Activated T-helper 1 cell treated with anti-CD3 and anti-CD28 coated beads, Interleukin-12 subunit alpha, Interleukin-12 subunit beta, Interleukin-2, Interleukin-4 antibody, amounts not matched to agents 30 ng/mL and 10 ng/mL and 1 ng/mL, durations not matched to agents 14 hours and 24 hours and 36 hours (primary cell): Measurements from ENCODE around the gene LRWD1. TPM values are rescaled to one million over a fixed set of nuclear protein-coding genes. Genes with fewer than 3 reads are reported as not detected.
"Not testable (repeated sequence)": the region's sequence is repeated elsewhere in the genome, so short reads cannot be mapped to it uniquely, and the experiment has no call there.

ENCODE experiments used
- DNase-seq: peaks from one replicate; pipeline ENCODE4 v3.0.0; 2021; ENCODE audit warnings: low spot score
- H3K27ac Mint-ChIP-seq: one replicate; pipeline ENCODE4 v1.8.0; 2021; ENCODE audit warnings: mild to moderate bottlenecking, mixed read lengths
- H3K27me3 Mint-ChIP-seq: one replicate; pipeline ENCODE4 v1.8.0; 2022; ENCODE audit warnings: mild to moderate bottlenecking, moderate library complexity, mixed read lengths; ENCODE audit not compliant: insufficient read depth
- H3K36me3 Mint-ChIP-seq: one replicate; pipeline ENCODE4 v1.8.0; 2021; ENCODE audit warnings: low read depth, mixed read lengths
- H3K4me1 Mint-ChIP-seq: one replicate; pipeline ENCODE4 v1.8.0; 2021; ENCODE audit warnings: low read depth, mixed read lengths
- H3K4me3 Mint-ChIP-seq: one replicate; pipeline ENCODE4 v1.8.0; 2021; ENCODE audit warnings: mild to moderate bottlenecking, moderate library complexity, mixed read lengths
- H3K9me3 Mint-ChIP-seq: one replicate; pipeline ENCODE4 v1.8.0; 2021; ENCODE audit warnings: mixed read lengths
- intact Hi-C: fragments of 100-400 bp; cut with micrococcal nuclease; formaldehyde crosslinking; loops from one replicate; pipeline ENCODE4 v1.15.1; 2024
- total RNA-seq: library from RNA; stranded (reverse); gene quantifications from 2 replicates; pipeline ENCODE4 v1.2.3, GENCODE V29; 2022

Gene LRWD1
- total RNA-seq, 1 donor from 2014 or later: 36.3 TPM

DNA sequence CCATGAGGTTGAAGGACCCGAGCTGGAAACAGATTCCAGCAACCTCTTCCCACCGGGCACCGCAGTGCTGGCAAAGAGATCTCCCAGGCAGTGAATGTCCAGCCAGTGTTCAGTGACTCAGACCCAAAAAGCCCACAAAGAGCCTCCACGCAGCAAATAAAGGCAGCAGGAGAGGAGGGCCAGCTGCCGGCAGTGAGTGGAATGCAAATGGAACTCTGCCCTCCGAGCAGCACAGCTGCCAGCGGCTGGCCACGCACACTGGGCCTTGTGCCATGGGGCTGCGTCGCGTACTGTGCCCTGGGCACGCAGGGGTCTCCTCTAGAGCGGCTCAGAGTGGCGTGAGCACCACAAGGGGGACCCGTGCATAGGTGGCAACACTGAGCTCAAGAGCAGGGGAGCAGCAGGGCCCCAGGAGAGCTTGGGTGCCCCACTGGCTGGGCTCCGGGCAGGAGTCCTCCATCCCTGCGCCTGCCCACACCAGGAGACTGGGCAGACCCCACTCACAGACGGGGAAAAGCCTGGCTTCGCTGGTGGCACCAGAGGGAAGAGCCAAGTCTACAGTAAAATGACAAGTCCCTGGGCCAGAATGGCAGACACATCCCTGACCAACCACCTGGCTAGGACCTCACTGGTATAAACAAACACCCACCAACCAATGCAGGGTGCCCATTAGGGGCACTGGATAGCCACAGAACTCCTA, 10.1 kb downstream of the LRWD1 start:
- H3K4me1 Mint-ChIP-seq, H3K9me3 Mint-ChIP-seq, H3K4me3 Mint-ChIP-seq, H3K36me3 Mint-ChIP-seq, intact Hi-C loops, H3K27ac Mint-ChIP-seq, DNase-seq, H3K27me3 Mint-ChIP-seq: not testable (repeated sequence)

DNA sequence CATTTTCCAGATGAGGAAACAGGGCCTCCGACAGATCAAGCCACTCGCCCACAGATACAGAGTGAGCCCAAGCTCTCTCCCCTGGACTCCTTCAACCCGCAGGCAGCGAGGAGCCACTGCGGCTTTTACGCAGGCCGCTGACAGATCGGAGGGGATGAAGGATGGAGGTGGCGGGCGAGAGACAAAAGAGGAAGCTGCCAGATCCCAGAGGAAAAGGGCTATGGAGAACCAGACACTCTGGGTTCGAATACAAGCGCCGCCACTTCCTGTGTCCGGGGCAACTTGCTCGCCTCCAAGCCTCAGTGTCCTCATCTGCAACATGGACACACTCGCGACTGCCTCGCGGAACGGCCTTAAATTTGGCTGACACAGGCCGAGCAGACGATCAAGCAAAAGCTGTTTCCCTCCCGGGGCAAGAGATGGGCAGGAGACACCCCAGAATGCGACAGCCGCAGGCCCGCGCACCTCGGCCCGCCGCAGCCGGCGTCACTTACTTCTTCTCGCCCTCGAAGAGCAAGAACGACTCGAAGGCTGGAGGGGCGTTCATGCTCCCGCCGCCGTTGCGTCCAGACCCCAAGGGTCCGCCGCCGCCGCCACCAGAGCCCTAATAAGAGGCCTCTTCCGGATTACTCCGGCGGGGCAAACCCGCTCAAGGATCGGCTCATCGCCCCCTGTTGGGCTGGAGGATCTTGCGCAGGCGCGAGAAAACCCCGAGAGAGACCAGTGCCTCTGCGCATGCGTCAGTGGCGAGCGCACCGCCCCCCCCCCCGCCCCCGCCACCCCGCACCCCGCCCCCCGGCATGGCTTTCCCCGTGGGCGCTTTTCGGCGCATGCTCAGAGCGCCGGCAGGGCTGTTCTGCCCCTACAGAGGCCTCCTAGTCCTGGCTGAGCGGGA, 13.8 kb downstream of the LRWD1 start, which contains the start of gene POLR2J:
POLR2J (minus strand) TSS at position 609 of the 895 bp plus-strand sequence; CDS start at position 547, 62 bp downstream.
- Mint-ChIP-seq H3K4me3 (peak within 1 kb of the TSS; percentile 87), H3K27ac (peak within 1 kb of the TSS; percentile 52)
- intact Hi-C loops, H3K4me1 Mint-ChIP-seq, H3K36me3 Mint-ChIP-seq, H3K9me3 Mint-ChIP-seq, H3K27me3 Mint-ChIP-seq: not testable (repeated sequence)
- DNase-seq: peak; percentile 86

DNA sequence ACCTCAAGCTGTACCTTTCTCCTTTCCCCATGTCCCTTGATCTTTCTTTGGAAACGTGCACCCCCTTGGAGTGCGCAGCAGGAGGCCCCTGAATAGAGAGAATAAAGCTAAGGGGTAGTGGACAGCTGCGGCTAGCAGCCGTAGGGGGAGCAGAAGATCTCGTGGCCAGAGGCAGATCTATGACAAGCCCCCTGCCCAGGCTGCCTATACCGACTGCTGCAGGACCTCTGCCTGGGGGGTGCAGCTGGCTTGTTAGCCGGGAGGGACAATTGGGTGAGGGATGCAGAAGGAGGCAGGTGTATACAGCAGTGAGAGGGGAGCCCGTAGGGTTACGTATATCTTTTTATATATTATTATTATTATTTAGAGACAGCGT, 14.4 kb downstream of the LRWD1 start:
- H3K36me3 Mint-ChIP-seq, DNase-seq, H3K27ac Mint-ChIP-seq, H3K4me1 Mint-ChIP-seq, H3K4me3 Mint-ChIP-seq, H3K27me3 Mint-ChIP-seq, intact Hi-C loops, H3K9me3 Mint-ChIP-seq: not testable (repeated sequence)

DNA sequence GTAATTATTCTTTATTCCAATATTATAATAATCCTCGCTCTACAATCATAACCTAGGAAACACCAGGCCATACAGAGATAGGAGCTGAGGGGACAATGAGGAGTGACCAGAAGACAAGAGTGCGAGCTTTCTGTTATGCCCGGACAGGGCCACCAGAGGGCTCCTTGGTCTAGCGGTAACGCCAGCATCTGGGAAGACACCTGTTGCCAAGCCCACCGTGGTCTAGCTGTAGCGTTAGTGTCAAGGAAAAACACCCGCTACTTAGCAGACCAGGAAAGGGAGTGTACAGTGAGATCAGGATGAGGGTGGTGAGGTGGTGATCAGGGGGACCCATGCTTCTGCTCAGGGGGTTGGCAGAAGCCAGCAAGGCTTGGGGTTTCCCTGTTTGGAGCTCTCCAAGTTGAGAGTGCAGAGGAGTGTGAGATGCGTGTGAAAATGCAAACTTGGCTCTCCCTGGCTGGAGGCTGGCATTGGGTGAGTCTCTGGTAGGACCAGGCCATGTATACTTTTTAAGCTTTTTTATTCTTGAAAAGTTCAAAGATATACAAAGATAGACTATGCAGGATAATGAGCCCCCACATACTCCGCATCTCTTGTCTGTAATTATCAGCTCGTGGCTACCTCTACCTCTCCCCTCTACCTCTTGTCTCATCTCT, 15.3 kb downstream of the LRWD1 start:
- intact Hi-C loops, H3K4me3 Mint-ChIP-seq, H3K36me3 Mint-ChIP-seq, H3K27me3 Mint-ChIP-seq, H3K4me1 Mint-ChIP-seq, H3K9me3 Mint-ChIP-seq, H3K27ac Mint-ChIP-seq: not testable (repeated sequence)
- peak; percentile 2 for DNase-seq

DNA sequence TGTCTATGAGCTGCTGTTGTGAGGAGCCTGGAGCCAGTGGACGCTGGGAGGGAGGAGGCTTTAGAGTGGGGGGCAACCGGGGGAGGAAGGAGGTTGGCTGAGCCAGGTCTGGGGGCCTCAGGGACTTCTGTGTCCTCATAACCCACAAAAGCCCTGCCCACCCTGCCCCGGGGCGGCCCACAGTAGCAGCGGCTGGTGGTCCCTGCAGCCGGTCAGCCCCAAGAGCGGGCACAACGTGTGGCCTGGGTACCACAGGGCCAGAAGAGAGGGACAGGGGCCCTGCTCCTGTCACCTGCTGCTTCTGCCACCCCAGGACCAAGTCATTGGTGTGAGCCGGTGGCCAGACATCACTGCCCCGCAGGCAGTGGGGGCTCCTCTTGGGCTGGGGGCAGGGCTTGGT, 17.2 kb downstream of the LRWD1 start:
- DNase-seq, H3K36me3 Mint-ChIP-seq, H3K4me1 Mint-ChIP-seq, H3K27ac Mint-ChIP-seq, H3K27me3 Mint-ChIP-seq, H3K9me3 Mint-ChIP-seq, intact Hi-C loops, H3K4me3 Mint-ChIP-seq: not testable (repeated sequence)

DNA sequence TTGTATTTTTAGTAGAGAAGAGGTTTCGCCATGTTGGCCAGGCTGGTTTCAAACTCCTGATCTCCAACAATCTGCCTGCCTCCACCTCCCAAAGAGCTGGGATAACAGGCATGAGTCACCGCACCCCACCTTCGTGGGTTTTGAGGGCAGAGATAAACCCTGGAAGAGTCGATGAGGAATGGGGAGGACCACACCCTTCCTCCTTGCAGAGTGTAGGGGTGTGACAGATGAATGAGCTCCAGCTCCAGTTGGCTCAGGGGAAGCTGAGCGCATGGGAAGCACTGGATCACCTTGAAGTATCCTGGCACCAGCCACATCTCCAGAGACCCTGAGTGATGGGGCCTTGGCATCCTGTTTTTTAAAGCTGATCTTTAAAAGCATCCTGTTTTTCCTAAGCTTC, 19.5 kb downstream of the LRWD1 start:
- H3K27me3 Mint-ChIP-seq, H3K4me1 Mint-ChIP-seq, H3K4me3 Mint-ChIP-seq, intact Hi-C loops, H3K27ac Mint-ChIP-seq, DNase-seq, H3K9me3 Mint-ChIP-seq, H3K36me3 Mint-ChIP-seq: not testable (repeated sequence)

DNA sequence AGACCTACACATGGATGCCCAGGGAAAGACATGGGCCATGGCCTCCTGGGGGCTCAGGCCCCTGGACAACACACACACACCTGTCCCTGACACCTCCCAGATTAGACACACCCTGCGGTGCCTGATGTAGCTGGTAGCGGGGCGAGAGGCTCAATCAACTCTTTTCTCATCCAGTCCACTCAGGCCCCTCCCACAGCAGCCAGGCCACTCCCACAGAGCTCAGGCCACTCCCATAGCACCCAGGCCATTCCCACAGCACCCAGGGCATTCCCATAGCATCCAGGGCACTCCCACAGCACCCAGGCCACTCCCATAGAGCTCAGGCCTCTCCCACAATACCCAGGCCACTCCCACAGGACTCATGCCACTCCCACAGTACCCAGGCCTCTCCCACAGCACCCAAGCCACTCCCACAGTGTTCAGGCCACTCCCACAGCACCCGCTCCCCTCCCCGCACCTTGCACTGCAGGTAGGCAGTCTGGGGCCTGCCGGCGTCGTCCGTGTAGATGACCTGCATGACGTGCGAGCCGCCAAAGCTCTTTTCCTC, 25.8 kb downstream of the LRWD1 start:
- H3K9me3 Mint-ChIP-seq, H3K27ac Mint-ChIP-seq, intact Hi-C loops, H3K27me3 Mint-ChIP-seq, H3K4me3 Mint-ChIP-seq, H3K4me1 Mint-ChIP-seq, H3K36me3 Mint-ChIP-seq: not testable (repeated sequence)
- DNase-seq: peak; percentile 57

DNA sequence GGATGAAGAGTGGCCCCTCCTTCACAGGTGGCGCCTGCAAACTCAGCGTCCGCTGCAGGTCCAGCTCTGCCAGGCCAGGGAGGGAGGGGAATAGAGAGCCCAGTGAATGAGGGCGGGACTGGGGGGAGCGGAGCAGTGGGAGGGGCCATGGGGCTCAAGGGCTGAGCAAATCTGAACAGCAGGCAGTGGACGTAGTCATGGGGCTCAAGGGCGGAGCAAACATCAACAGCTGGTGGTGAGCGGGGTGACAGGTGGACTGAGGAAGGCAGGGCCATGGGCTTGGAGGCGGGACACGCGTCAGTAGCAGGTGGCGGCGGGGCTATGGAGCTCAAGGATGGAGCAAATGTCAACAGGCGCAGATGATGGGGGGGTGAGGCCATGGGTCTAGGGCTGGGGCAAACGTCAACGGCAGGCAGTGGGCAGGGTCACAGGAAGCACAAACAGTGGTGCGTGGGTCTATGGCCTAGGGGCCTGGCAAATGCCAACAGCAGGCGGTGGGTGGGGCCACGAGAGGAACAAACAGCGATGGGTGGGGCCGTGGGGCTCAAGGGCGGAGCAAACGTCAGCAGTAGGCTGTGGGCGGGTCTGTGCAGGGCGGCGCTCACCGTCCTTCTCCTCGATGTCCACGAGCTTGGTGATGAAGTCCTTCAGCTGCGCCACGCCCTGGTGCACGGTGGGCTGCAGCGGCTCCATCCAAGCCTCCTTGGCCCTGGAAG, 28.6 kb downstream of the LRWD1 start:
- H3K4me3 Mint-ChIP-seq, H3K27ac Mint-ChIP-seq, H3K36me3 Mint-ChIP-seq, H3K27me3 Mint-ChIP-seq, intact Hi-C loops, DNase-seq, H3K4me1 Mint-ChIP-seq, H3K9me3 Mint-ChIP-seq: not testable (repeated sequence)

DNA sequence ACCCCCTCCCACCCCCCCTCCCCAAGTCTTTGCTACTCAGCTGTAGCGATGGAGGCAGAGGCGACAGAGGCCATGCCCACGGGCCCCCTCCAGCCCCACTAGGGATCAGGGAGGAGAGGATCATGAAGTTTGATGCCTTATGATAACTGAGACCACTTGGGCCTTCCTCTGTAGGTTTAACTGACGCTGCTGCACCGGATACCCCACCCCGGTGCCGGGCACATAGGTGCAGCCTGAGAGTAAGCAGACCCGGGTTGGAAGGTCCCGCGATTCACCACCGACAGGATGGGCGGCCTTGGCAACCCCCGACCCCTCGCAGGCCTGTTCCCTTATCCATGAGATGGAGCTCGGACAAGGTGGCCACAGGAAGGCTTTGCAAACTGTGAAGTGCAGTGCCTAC, 29.2 kb downstream of the LRWD1 start:
- DNase-seq, H3K27me3 Mint-ChIP-seq, H3K36me3 Mint-ChIP-seq, H3K9me3 Mint-ChIP-seq, H3K4me1 Mint-ChIP-seq, H3K4me3 Mint-ChIP-seq, H3K27ac Mint-ChIP-seq, intact Hi-C loops: not testable (repeated sequence)

DNA sequence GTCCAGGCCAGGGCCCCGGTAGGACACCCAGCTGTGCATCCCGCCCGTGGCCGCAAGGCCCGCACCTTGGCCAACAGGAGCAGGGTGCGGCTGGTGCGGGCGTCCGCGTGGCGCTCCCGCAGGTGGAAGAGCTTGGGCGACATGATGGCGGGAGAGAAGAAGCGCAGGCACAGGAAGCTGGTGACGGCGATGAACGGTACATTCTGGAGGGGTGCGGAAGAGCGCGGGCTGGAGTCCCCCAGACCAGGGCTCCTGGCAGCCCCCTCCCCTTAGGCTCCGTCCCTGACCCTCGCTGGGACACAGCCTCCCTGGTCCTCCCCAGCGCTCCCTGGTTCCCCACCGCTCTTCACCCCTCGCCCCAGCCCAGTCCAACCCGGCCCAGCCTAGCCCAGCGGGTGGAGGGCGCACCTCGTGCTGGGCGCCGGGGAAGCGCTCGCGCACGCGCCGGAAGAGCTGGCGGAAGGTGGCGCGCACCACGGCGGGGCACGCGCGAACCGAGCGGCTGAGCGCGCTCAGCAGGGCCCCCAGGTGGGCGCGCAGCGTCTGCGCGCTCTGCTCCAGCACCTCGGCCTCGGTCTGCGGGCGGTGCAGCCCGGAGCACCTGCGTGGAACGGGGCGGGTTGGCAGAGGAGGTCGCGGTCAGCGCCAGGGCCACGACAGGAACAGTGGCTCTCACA, 29.8 kb downstream of the LRWD1 start:
- H3K27ac Mint-ChIP-seq, H3K4me1 Mint-ChIP-seq, H3K9me3 Mint-ChIP-seq, intact Hi-C loops, H3K36me3 Mint-ChIP-seq, H3K27me3 Mint-ChIP-seq, DNase-seq, H3K4me3 Mint-ChIP-seq: not testable (repeated sequence)

DNA sequence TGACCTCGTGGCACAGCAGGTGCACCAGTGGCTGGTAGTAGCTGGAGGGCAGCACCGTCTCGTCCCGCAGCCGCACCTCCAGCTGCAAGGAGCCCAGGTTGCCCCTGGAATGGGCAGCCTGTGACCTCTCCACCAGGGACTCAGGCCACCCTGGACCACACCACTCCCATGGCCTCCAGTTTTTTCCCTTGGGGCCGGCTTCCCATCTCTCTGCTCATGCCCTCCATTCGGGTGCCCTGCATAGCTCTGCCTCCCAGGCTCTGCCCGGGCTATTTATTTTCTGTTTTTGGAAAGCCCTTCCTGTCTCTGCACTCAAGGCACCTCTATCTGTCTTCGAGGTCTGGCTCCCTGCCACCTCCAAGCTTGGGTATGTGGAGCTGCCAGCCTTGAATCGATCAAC, 32.1 kb downstream of the LRWD1 start:
- H3K27me3 Mint-ChIP-seq, H3K36me3 Mint-ChIP-seq, intact Hi-C loops, H3K4me1 Mint-ChIP-seq, DNase-seq, H3K4me3 Mint-ChIP-seq, H3K9me3 Mint-ChIP-seq, H3K27ac Mint-ChIP-seq: not testable (repeated sequence)

DNA sequence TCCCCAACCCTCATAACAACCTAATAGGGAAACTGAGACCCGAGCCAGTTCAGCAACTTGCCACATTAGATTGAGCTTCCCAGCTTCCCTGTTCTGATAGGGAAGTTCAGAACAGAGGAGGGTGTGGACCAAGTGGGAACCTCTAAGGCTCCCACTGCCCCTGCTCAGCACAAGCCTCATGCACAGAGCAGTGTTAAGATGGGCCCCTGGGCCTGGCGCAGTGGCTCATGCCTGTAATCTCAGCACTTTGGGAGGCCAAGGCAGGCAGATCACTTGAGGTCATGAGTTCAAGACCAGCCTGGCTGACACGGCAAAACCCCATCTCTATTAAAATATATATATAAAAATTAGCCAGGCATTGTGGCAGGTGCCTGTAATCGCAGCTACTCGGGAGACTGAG, 32.5 kb downstream of the LRWD1 start:
- H3K4me1 Mint-ChIP-seq, DNase-seq, H3K36me3 Mint-ChIP-seq, H3K27me3 Mint-ChIP-seq, H3K9me3 Mint-ChIP-seq, H3K27ac Mint-ChIP-seq, H3K4me3 Mint-ChIP-seq, intact Hi-C loops: not testable (repeated sequence)
